Activated CD8-positive, alpha-beta memory T cell treated with anti-CD3 and anti-CD28 coated beads, Interleukin-2, amount 50 U/mL, for 48 hours (primary cell): ENCODE results near the gene C3orf38.
"Not testable (repeated sequence)": the region's sequence is repeated elsewhere in the genome, so short reads cannot be mapped to it uniquely, and the experiment has no call there.

Experiments
- DNase-seq: peaks from one replicate; pipeline ENCODE4 v3.0.0-alpha.2; 2020

Gene C3orf38

GRCh38 chr3:88149509-88150362, at the start of gene C3orf38:
TSS of gene C3orf38 (plus strand) at chr3:88149959. CDS start at chr3:88150053, 94 bp downstream.
- DNase-seq = peak; percentile 88

DNA sequence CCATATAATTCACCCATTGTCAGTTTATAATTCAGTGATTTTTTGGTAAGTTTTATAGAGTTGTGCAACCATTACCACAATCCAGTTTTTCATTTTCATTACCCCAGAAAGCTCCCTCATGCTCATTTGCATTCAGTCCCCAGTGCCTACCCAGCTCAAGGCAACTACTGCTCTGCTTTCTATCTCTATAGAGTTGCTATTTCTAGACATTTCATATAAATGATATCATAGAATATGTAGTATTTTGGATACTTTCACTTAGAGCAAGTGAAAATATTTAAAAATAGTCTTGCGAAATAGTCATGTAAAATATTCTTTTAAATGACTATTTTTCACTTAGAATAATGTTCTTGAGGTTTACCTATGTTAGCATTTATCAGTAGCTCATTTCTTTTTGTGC, 48.6 kb upstream of the C3orf38 start:
- DNase-seq = no peak

GRCh38 chr3:88105325-88105724, 44.4 kb upstream of the C3orf38 start:
- DNase-seq = no peak

- no peak for DNase-seq
Observed at GRCh38 chr3:88112289-88112688, 37.5 kb upstream of the C3orf38 start.

GRCh38 chr3:88113311-88114162, 36.2 kb upstream of the C3orf38 start:
- no peak for DNase-seq

GRCh38 chr3:88114878-88115549, 34.7 kb upstream of the C3orf38 start:
- no peak for DNase-seq

DNA sequence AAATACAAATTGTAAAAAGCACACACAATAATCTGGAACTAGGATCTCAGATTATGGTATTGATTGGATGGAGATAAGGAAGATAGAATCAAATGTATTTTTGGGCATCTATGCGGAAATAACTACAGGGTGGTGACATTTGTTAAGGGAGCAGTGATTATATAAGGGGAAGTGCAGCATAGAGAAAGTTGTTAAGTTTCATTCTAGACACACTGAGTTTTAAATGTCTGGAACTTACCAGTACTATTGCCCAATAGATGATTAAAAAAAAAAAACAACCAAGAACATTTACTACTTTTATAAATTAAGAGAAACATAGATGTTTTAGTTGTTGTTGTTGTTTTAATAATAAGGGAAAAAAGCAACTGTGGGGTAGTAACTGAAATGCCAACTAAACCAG, 32.1 kb upstream of the C3orf38 start:
- DNase-seq = no peak

- not testable (repeated sequence) for DNase-seq
Observed at GRCh38 chr3:88118603-88119002, 31.2 kb upstream of the C3orf38 start.

- DNase-seq = no peak
Observed at GRCh38 chr3:88123526-88123925, 26.2 kb upstream of the C3orf38 start.

DNA sequence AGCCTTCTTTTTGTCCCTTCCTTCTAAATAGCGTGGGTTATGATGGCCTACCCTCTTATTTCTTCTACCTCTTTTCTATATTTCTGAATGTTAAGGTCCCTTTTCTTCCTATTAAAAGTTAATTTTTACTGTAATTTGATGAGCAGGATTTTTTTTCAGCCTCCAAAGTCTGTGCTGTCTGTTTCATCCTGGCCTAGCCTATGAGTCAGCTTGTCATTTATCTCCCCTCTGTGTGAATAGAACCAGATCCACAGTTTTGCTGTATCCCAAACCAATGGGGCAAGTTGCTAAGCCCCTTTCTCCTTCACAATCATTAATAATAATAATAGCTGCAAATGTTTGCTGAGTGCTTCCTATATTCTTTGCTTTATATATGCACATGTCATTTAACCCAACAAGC, 18.1 kb upstream of the C3orf38 start:
- DNase-seq = no peak

DNA sequence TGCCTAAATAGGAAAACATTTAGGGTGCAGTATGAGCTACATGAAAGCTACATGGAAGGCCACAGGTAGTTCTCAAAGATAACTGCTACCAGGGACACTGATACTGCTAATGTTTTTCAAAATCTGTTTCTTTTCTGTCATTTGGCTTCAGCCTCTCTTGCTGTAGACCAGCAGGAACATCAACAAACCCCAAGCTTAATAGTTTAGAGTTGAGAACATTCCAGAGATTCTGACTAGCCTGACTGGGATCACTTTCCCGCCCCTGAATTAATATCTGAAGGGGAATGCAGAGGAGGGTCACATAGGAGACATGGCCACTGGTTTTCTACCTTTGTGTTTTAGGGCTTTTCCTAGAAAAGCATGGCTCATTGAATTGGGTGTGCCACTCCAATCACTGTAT, 16.9 kb upstream of the C3orf38 start:
- no peak for DNase-seq

- no peak for DNase-seq
Observed at GRCh38 chr3:88133711-88134263, 16.0 kb upstream of the C3orf38 start.

- no peak for DNase-seq
Observed at GRCh38 chr3:88137836-88138235, 11.9 kb upstream of the C3orf38 start.

DNA sequence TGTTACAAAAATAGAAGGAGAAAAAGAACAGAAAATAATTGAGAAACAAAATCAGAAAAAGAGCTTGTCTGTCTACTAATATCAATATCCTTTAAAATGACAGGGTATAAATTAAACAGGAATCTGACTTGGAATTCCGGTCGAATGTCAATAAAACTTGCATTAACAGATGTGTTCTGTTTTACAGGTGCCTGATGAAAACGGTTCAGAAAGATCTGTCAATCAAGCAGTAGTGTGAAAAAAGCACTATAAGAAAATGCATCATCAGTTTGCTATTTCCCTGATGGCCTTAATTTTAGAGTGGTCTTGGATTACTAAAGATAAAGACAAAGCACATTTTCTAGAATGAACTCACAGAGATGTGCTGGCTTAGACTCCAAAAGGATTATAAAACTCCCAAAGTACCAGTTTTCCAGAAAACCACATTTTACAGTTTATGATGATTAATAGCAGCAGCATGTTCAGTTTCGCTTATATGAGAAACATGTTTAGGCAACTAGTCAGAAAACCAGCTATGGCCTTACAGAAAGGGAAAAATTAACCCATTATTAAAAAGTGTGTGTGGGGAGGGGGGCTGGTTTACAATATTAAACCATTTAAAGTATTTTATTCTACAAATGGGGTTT, 8.2 kb upstream of the C3orf38 start:
- DNase-seq = no peak

DNA sequence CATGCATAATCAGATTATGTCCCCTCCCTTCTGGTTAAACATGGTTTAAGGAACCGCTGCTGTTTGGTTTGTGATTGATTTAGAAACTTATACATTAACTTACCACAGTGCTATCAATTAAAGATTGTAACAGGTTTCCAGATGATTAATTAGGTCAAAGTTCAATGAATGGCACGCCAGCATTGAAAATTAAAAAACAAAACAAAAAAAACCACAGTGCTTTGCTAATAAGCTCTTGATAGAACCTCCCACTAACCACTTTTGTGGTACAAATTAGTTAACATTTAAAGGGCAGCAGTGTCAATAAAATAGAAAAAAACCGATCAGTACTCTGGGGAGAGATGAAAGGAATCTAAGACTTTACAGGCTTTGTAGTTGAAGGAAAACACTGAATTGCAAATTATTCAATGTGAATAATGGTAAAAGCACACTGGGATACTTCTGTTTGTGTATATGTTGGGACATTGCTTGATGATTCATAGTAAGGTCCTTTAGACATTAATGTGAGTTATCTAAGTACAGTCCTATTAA, 7.6 kb upstream of the C3orf38 start:
- no peak for DNase-seq

GRCh38 chr3:88147261-88147660, 2.5 kb upstream of the C3orf38 start:
- no peak for DNase-seq

DNA sequence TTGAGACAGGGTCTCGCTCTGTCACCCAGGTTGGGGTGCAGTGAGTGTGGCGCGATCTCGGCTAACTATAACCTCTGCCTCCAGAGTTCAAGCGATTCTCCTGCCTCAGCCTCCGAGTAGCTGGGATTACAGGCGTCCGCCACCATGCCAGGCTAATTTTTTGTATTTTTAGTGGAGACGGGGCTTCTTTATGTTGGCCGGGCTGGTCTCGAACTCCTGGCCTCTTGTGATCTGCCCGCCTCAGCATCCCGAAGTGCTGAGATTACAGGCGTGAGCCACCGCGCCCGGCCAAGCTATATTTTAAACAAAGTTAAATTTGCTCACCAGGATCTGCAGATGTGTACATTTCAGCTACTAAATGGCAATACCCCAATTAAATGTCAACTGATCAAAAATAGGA, 1.1 kb upstream of the C3orf38 start:
- no peak for DNase-seq

GRCh38 chr3:88149101-88149508, 654 bp upstream of the C3orf38 start:
- DNase-seq = no peak

DNA sequence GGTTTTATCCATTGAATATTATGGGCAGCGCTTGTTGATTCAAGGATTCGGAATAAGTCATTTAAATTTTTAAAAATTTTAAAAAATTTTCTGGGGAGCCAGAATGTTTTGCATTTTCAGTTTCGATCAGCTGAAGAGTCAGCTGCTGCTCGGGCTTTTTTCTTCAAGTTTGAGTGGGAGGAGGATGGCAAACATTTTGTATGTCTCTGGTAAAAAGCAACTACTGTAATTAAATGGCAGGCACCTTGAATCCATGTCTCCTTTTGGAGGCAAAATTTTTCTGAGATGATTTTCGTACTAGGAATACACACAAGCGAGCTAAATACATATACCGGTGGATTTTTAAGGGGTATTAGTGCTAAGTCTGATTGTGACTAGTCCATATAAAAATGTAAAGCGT, 612 bp downstream of the C3orf38 start:
- no peak for DNase-seq

- DNase-seq = no peak
Observed at GRCh38 chr3:88150806-88151205, 1.0 kb downstream of the C3orf38 start.

GRCh38 chr3:88151358-88151757, 1.6 kb downstream of the C3orf38 start:
- no peak for DNase-seq

GRCh38 chr3:88152841-88153240, 3.1 kb downstream of the C3orf38 start:
- no peak for DNase-seq
